B cell (primary cell): ENCODE results near the gene VOPP1. TPM values are rescaled to one million over a fixed set of nuclear protein-coding genes. Genes with fewer than 3 reads are reported as not detected.

ENCODE experiments used
- ATAC-seq: fragments of 200-7000 bp; cut with Tn5 transposase; one replicate; pipeline ENCODE4 v1.10.0; 2021; ENCODE audit warnings: low read depth, mild to moderate bottlenecking, moderate number of reproducible peaks, moderate library complexity
- CTCF ChIA-PET: fragments of 350-600 bp; sonication (Branson Sonifier 250); formaldehyde crosslinking; loops from one replicate; lab custom pipeline; 2021; ENCODE audit warnings: antibody characterized with exemption, inconsistent platforms; lab: Charles Lee
- POLR2A ChIA-PET: fragments of 350-600 bp; sonication (Branson Sonifier 250); formaldehyde crosslinking; loops from one replicate; lab custom pipeline; 2021; ENCODE audit warnings: antibody characterized with exemption; lab: Charles Lee
- DNase-seq: peaks from one replicate; pipeline ENCODE4 v3.0.0; 2013
- H2AFZ ChIP-seq: 2 replicates; pipeline ENCODE4 v1.6.1; 2012; ENCODE audit warnings: mild to moderate bottlenecking, low read depth, low read length; ENCODE audit not compliant: insufficient read depth, poor library complexity, severe bottlenecking
- H3K27ac ChIP-seq, 2 donors: 1 replicate in 1 of 2; 2 replicates in 1 of 2; pipeline ENCODE4 v1.5.1; 2012 to 2013; ENCODE audit warnings: low read length in 2 of 2, mild to moderate bottlenecking in 2 of 2, moderate library complexity in 1 of 2
- H3K27me3 ChIP-seq, 4 experiments: fragments of 200-600 bp in 1 of 4; sonication (generic) in 1 of 4; replicated peaks in 1 of 4; 1 replicate in 2 of 4; 2 replicates in 2 of 4; pipeline versions ENCODE4 v1.6.1 to v1.7.0; 2013 to 2016; ENCODE audit warnings: low read length in 3 of 4, mild to moderate bottlenecking in 2 of 4, mixed read lengths in 1 of 4, moderate library complexity in 1 of 4; ENCODE audit not compliant: insufficient read depth in 4 of 4, control insufficient read depth in 3 of 4; ENCODE audit errors: control extremely low read depth in 1 of 4
- H3K36me3 ChIP-seq, 2 experiments: replicated peaks in 1 of 2; 1 replicate in 1 of 2; 2 replicates in 1 of 2; pipeline versions ENCODE4 v1.6.1 to v1.7.1; 2013; ENCODE audit warnings: low read length in 1 of 2; ENCODE audit not compliant: insufficient read depth in 2 of 2, control insufficient read depth in 1 of 2; ENCODE audit errors: control extremely low read depth in 1 of 2, extremely low read depth in 1 of 2
- H3K4me1 ChIP-seq, 2 donors: fragments of 200-600 bp in 1 of 2; sonication (generic) in 1 of 2; 1 replicate in 1 of 2; 2 replicates in 1 of 2; pipeline versions ENCODE4 v1.5.1 to v1.6.1; 2013 to 2017; ENCODE audit warnings: low read length in 2 of 2; ENCODE audit not compliant: control insufficient read depth in 2 of 2, insufficient read depth in 2 of 2
- H3K4me2 ChIP-seq: replicated peaks from 2 replicates; pipeline ENCODE3; 2012; ENCODE audit warnings: mild to moderate bottlenecking, low read depth, low read length; ENCODE audit not compliant: poor library complexity, severe bottlenecking
- H3K4me3 ChIP-seq, 5 experiments: fragments of 200-600 bp in 1 of 5; sonication (generic) in 1 of 5; 1 replicate in 3 of 5; 2 replicates in 2 of 5; pipeline versions ENCODE4 v1.5.1 to v1.7.0; 2011 to 2016; ENCODE audit warnings: low read length in 4 of 5, mild to moderate bottlenecking in 4 of 5, low read depth in 2 of 5, control low read depth in 1 of 5, moderate library complexity in 1 of 5; ENCODE audit not compliant: insufficient read depth in 1 of 5; ENCODE audit errors: control extremely low read depth in 1 of 5, extremely low read depth in 1 of 5
- H3K79me2 ChIP-seq: fragments of 200-600 bp; sonication (generic); one replicate; pipeline ENCODE4 v1.6.0; 2016; ENCODE audit warnings: low read length; ENCODE audit not compliant: control insufficient read depth, insufficient read depth
- H3K9ac ChIP-seq: fragments of 200-600 bp; sonication (generic); 2 replicates; pipeline ENCODE4 v1.6.1; 2017; ENCODE audit warnings: mild to moderate bottlenecking, low read length, moderate library complexity
- H3K9me3 ChIP-seq, 3 donors: one replicate each; pipeline versions ENCODE4 v1.6.1 to v1.7.1; 2013; ENCODE audit warnings: low read length in 2 of 3; ENCODE audit not compliant: control insufficient read depth in 2 of 3, insufficient read depth in 1 of 3; ENCODE audit errors: control extremely low read depth in 1 of 3
- H4K20me1 ChIP-seq: 2 replicates; pipeline ENCODE4 v1.6.0; 2012; ENCODE audit warnings: mild to moderate bottlenecking, low read length; ENCODE audit not compliant: insufficient read depth, control insufficient read depth, poor library complexity, severe bottlenecking
- H3K27ac Mint-ChIP-seq: one replicate; pipeline ENCODE4 v1.8.0; 2021; ENCODE audit warnings: mixed read lengths
- H3K27me3 Mint-ChIP-seq: one replicate; pipeline ENCODE4 v1.8.0; 2021; ENCODE audit warnings: mixed read lengths
- H3K4me1 Mint-ChIP-seq: one replicate; pipeline ENCODE4 v1.8.0; 2021; ENCODE audit warnings: mixed read lengths
- H3K4me3 Mint-ChIP-seq: one replicate; pipeline ENCODE4 v1.8.0; 2021; ENCODE audit warnings: mixed read lengths
- H3K9me3 Mint-ChIP-seq: one replicate; pipeline ENCODE4 v1.8.0; 2022; ENCODE audit warnings: mixed read lengths; ENCODE audit not compliant: insufficient read depth
- CTCF ChIP-seq: fragments of 200-600 bp; IDR thresholded peaks from one replicate; pipeline ENCODE4 v1.8.0; 2022; ENCODE audit warnings: antibody characterized with exemption, mild to moderate bottlenecking
- EZH2 ChIP-seq: IDR thresholded peaks from 2 replicates; pipeline ENCODE4 v1.6.1; 2012; ENCODE audit warnings: borderline replicate concordance, low read depth, mild to moderate bottlenecking, moderate library complexity, low read length; ENCODE audit not compliant: insufficient read depth, poor library complexity, severe bottlenecking
- WGBS: methylation state at CpG from one replicate; pipeline ENCODE4 v1.1.5; 2013; ENCODE audit warnings: missing lambda C conversion rate; ENCODE audit not compliant: insufficient coverage; 5-methylcytosine and 5-hydroxymethylcytosine counted together
- intact Hi-C: fragments of 100-400 bp; cut with micrococcal nuclease; formaldehyde crosslinking; loops from one replicate; pipeline ENCODE4 v1.10.0; 2022
- polyA plus RNA-seq: library from polyadenylated mRNA; depleted of rRNA; stranded (reverse); fragments of >200 nt; gene quantifications from 2 replicates; pipeline ENCODE4 v1.2.3, GENCODE V29; 2012
- total RNA-seq, 2 donors: library from RNA; stranded (reverse); fragments of 120-200 nt in 1 of 2; gene quantifications; 1 replicate in 1 of 2; 2 replicates in 1 of 2; pipeline versions ENCODE4 v1.2.3 to v1.2.4, GENCODE V29; 2013 to 2022

VOPP1 gene
- total and polyA plus RNA-seq, 2 donors (not counting 1 experiment from before 2014, with no cell fraction given) = 53.2 to 256 TPM

DNA sequence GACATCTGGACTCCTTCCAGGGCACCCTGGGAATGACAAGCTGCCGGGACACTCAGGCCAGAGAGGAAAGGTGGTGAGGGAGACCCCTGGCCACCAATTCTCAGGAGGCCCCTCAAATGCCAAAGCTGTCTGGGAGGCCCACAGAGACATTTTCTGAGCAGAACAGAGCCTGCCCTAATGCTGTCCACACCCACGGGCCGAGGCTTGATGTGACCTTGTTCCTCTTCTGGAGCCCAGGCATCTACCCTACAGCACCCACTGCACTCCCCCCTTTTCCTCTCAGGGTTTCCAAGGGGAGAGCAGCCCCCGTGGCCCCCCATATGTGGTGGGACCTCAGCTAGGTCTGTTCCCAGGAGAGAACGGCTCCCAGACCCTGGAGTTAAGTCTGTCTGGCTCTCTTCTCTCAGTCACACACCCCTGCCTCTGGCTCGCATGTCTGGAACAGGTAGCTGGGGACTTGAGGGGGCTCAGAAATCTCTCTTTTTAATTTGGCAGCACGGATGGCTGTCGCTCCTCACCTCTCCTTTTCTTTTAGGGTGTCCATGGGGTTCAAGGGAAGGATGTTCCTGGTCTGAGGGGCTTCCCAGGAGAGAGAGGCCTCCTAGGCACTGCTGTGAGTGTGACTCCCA lies 16.8 kb upstream of the VOPP1 start:
- Histone ChIP-seq H3K36me3 (no peaks in the 10 kb centered on the region), H3K9me3 (no peaks in the 10 kb centered on the region), H2AFZ (no peak overlapping the region), H3K4me1 (peaks cover 4 to 24% of the 10 kb centered on the region in 2 donors), H4K20me1 (no peaks in the 10 kb centered on the region), H3K79me2 (no peaks in the 10 kb centered on the region), H3K4me2 (no peak overlapping the region), H3K27ac (no peak overlapping the region), H3K4me3 (no peak overlapping the region), H3K9ac (no peak overlapping the region), H3K27me3 (peaks cover 0 to 6% (median 0%) of the 10 kb centered on the region in 4 experiments)
- WGBS = 63% methylated on average over 5 of the region's 8 CpGs
- peaks cover 29% of the 10 kb centered on the region for H3K4me1 Mint-ChIP-seq
- no peaks in the 10 kb centered on the region for H3K27me3 Mint-ChIP-seq
- intact Hi-C loops = no loop called here
- ChIA-PET POLR2A (interaction anchor here (1.2 to 1.3 kb wide), 2 partner anchors 15 to 17 kb away, joined by 3 read pairs; partner anchors contain the start of gene VOPP1), CTCF (interaction anchor here (0.9 kb wide), 1 partner anchor 9 kb away, joined by 3 read pairs; no protein-coding TSS in a partner anchor)
- H3K9me3 Mint-ChIP-seq = no peaks in the 10 kb centered on the region
- H3K4me3 Mint-ChIP-seq = no peak overlapping the region
- H3K27ac Mint-ChIP-seq = no peak overlapping the region
- DNase-seq (no peak), ATAC-seq (no peak)
- TF ChIP-seq CTCF (no peak), EZH2 (no peak)

DNA sequence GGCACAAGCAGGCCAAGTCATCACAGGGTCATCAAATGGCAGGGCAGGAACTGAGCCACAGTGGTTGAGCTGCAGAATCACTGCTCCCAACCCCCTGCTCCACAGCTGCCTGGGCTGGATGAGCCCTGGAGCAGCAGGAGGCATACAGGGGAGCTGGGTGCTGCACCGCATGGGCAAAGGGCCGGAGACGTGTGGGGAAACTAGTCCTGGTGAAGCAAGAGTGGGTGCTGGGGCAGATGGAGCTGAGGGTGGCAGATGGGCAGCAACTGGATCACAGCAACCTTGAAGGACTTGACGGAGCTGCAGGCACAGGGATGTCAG lies 16.0 kb upstream of the VOPP1 start:
- 97% methylated on average over 4 of the region's 4 CpGs for WGBS
- Histone ChIP-seq H3K9me3 (no peaks in the 10 kb centered on the region), H3K79me2 (no peaks in the 10 kb centered on the region), H3K4me2 (no peak overlapping the region), H3K9ac (no peak overlapping the region), H3K36me3 (no peaks in the 10 kb centered on the region), H3K4me3 (no peak overlapping the region), H3K27ac (no peak overlapping the region), H3K27me3 (peaks cover 0 to 6% (median 0%) of the 10 kb centered on the region in 4 experiments), H2AFZ (no peak overlapping the region), H4K20me1 (no peaks in the 10 kb centered on the region), H3K4me1 (peaks cover 4 to 16% of the 10 kb centered on the region in 2 donors)
- Mint-ChIP-seq H3K27me3 (no peaks in the 10 kb centered on the region), H3K27ac (no peak overlapping the region), H3K9me3 (no peaks in the 10 kb centered on the region), H3K4me3 (no peak overlapping the region), H3K4me1 (peaks cover 29% of the 10 kb centered on the region)
- ATAC-seq = no peak
- no peak for DNase-seq
- CTCF ChIA-PET = interaction anchor here (0.7 kb wide), 1 partner anchor 10 kb away, joined by 3 read pairs; no protein-coding TSS in a partner anchor
- no peak for TF ChIP-seq EZH2
- TF ChIP-seq CTCF = no peak
- intact Hi-C loops = no loop called here
- POLR2A ChIA-PET = interaction anchor here (1.2 to 1.3 kb wide), 2 partner anchors 14 to 16 kb away, joined by 3 read pairs; partner anchors contain the start of gene VOPP1
